ENCODE results near the gene MYL12A.

DNA sequence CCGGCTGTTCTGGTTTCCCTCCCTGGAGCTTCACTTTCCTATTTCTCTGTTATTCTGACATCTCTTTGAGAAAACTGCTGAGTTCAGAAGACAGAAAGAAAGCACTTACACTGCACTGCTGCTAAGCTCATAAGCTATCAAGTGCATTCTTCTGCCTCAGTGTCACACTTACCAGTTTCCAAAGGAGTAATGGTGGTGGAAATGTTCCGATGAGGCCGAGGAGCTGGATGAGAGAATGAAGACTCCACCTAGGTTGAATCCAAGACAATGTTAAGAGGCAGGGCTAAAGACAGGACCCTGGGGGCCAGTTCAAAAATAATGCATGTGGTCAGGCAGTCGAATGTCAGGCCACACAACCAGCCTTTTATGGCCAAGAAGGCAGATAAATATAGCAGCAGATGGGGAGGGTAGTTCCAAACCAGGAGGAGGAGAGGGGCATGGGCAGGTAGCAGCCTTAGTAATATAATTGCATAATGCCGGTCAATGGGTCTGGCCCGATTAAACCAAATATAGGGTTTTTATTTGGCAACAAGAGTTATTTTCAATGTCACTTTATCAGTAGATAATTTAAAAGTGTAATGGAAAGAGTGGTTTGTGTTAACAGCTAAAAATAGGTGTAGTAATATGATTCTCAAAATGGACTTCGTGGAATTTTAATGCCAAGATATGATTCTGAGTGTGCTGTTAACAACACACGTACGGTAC, 27.8 kb upstream of the MYL12A start, which contains the start of gene MYOM1:
- no peak for TF ChIP-seq CTCF (IDR thresholded peaks at IDR 0.05)
- no peak for TF ChIP-seq POLR2A (IDR thresholded peaks at IDR 0.05)

All from esophagus squamous epithelium (tissue), 4 donors.